Motor neuron (in vitro differentiated cells): ENCODE measurements around the gene ELOVL3. TPM values are rescaled to one million over a fixed set of nuclear protein-coding genes. Genes with fewer than 3 reads are reported as not detected.

ENCODE experiments used
- ATAC-seq, 8 experiments: fragments of 200-7000 bp; cut with Tn5 transposase; replicated peaks in 6 of 8; 2 replicates each; pipeline ENCODE4 v1.8.0; 2021; ENCODE audit warnings: mild to moderate bottlenecking in 8 of 8, moderate library complexity in 8 of 8
- H3K27ac ChIP-seq, 2 donors: fragments of 250-450 bp; sonication (Bioruptor Pico); 2 replicates each; pipeline ENCODE4 v1.9.0; 2021; ENCODE audit warnings: antibody characterized with exemption in 2 of 2, mild to moderate bottlenecking in 2 of 2, moderate library complexity in 1 of 2
- H3K4me1 ChIP-seq, 2 donors: fragments of 250-450 bp; sonication (Bioruptor Pico); replicated peaks in 1 of 2; 2 replicates each; pipeline ENCODE4 v1.6.1; 2021; ENCODE audit warnings: antibody characterized with exemption in 2 of 2, mild to moderate bottlenecking in 2 of 2, moderate library complexity in 1 of 2
- H3K4me3 ChIP-seq, 5 donors: fragments of 250-450 bp; sonication (Bioruptor Pico); 2 replicates each; pipeline ENCODE4 v1.9.0; 2021; ENCODE audit warnings: antibody characterized with exemption in 5 of 5, mild to moderate bottlenecking in 5 of 5, moderate library complexity in 4 of 5
- WGBS, 10 experiments: fragments of 450-650 bp; shearing (Covaris generic); methylation state at CpG; one replicate each; pipeline ENCODE4 v1.0.0; 2022; 5-methylcytosine and 5-hydroxymethylcytosine counted together
- in situ Hi-C, 9 experiments: fragments of 400-800 bp; cut with MboI; loops; one replicate each; pipeline ENCODE4 v1.15.0; 2021; ENCODE audit warnings: low sequenced_read_pairs in 9 of 9, low pct_unique_long_range_greater_than_20kb in 2 of 9; ENCODE audit not compliant: unreplicated experiment in 9 of 9
- total RNA-seq, 8 experiments: library from RNA; unstranded; fragments of 300-600 nt; gene quantifications; 2 replicates each; pipeline versions ENCODE4 v1.2.3 to v1.2.4, GENCODE V29; 2022

ELOVL3 gene
- total RNA-seq, 8 experiments from 2014 or later, result 0.13 to 1.8 (median 0.41) TPM; not detected in 2

GRCh38 chr10:102231357-102232318 lies 5.5 kb downstream of the ELOVL3 start:
- H3K27ac ChIP-seq, result no peak overlapping the region
- H3K4me1 ChIP-seq, result peaks cover 0 to 8% of the 10 kb centered on the region in 2 donors
- in situ Hi-C loops, result loop anchor here in 5 of 9 experiments (10.0 to 25.0 kb wide), 3 partner anchors 106 to 131 kb away; no protein-coding TSS in a partner anchor
- H3K4me3 ChIP-seq, result peak overlapping the region in 2 of 5 donors; percentile 20 to 32
- WGBS, 10 experiments, result 19 to 92% (median 60%) methylated on average over 1 to 15 of the region's 76 CpGs; no CpG with 5 or more reads in 6 of the 10 experiments
- ATAC-seq, result peak in 1 of 8 experiments; percentile 7

DNA sequence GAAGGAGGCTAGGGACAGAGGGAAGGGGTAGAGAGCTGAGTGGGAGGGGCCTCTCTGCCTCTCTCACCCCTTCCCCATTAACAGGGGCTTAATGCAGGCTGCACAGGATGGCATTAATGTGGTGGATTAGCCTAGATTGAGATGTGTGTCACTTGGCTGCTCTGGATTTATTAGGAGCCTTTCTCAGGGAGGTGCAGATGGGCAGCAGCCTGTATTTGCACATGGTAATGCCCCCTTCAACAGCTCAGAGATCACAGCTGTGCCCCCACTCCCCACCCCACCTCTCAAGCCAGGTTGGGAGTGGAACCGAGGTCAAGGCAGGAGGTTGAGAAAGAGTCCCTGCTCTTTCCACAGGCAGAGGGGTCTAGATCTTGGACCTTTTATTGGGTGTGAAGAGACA lies 7.9 kb downstream of the ELOVL3 start:
- no peak for ATAC-seq
- peaks cover 0 to 8% of the 10 kb centered on the region in 2 donors for H3K4me1 ChIP-seq
- H3K27ac ChIP-seq, result no peak overlapping the region
- H3K4me3 ChIP-seq, result no peak overlapping the region
- in situ Hi-C loops, result loop anchor here in 5 of 9 experiments (10.0 to 25.0 kb wide), 3 partner anchors 103 to 128 kb away; no protein-coding TSS in a partner anchor
- no CpG with 5 or more reads among the region's 1 CpG for WGBS, 10 experiments

DNA sequence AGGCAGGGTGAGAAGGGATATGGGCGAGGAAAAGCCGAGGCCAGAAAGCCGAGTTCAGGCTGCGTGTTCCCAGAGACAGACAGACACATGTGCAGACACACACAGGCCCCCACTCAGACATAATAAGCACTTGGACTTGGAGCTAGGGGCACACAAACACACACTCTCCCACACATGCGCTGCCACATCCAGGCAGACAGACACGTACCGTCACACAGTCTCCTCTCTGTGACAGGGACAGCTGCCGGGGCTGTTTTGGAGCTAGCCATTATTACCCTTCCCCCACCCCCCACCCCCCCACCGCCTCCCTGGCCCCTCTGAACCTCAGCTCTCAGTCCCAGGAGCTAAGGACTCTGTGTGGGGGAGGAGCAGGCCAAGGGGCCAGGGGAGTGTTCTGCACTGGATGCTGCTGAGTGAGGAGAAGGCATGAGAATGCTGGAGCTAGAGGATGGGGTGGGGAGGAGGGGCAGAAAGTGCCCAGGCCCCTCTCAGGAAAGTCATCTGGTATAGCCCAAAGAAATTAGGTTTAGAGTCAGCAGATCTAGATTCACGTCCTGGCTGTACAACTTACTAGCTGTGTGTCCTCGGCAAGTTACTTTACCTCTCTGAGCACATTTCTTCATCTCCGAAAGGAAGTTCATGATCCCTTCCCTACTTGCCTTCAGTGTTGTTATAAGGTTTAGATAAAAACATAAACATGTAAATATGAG lies 8.9 kb downstream of the ELOVL3 start:
- Histone ChIP-seq H3K4me3 (no peak overlapping the region), H3K4me1 (peaks cover 0 to 8% of the 10 kb centered on the region in 2 donors), H3K27ac (no peak overlapping the region)
- 30 to 78% (median 49%) methylated on average over 2 to 6 of the region's 12 CpGs; no CpG with 5 or more reads in 5 of the 10 experiments for WGBS, 10 experiments
- ATAC-seq, result no peak
- in situ Hi-C loops, result loop anchor here in 5 of 9 experiments (10.0 to 25.0 kb wide), 3 partner anchors 102 to 127 kb away; no protein-coding TSS in a partner anchor

DNA sequence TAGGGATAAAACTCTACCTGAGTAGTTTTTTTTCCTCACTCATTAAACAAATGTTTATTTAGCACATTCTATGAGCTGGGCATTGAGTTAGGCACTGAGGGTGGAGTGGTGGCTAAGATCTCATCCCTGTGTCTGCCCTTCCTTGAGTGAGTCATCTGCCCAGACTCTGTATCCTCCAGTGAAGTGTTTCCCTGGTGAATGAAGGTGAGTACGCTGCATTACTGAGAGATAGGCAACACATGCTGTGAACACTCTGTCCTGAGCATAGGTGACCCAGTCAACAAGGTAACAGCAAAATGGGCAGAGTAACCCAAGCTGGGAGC lies 9.5 kb downstream of the ELOVL3 start:
- peak in 1 of 8 experiments; percentile 16 for ATAC-seq
- 50 to 100% (median 80%) methylated on average over 1 of the region's 1 CpG; no CpG with 5 or more reads in 2 of the 10 experiments for WGBS, 10 experiments

GRCh38 chr10:102236006-102236405 lies 9.9 kb downstream of the ELOVL3 start:
- Histone ChIP-seq H3K4me3 (no peak overlapping the region), H3K27ac (no peak overlapping the region), H3K4me1 (peaks cover 6 to 13% of the 10 kb centered on the region in 2 donors)
- 15 to 79% (median 54%) methylated on average over 1 to 6 of the region's 8 CpGs; no CpG with 5 or more reads in 4 of the 10 experiments for WGBS, 10 experiments
- no peak for ATAC-seq
- in situ Hi-C loops, result loop anchor here in 5 of 9 experiments (10.0 to 25.0 kb wide), 3 partner anchors 101 to 126 kb away; no protein-coding TSS in a partner anchor

More for the DNA sequence above, 9.5 kb downstream of the ELOVL3 start:
- H3K4me1 ChIP-seq, result peaks cover 4 to 11% of the 10 kb centered on the region in 2 donors
- in situ Hi-C loops, result loop anchor here in 5 of 9 experiments (10.0 to 25.0 kb wide), 3 partner anchors 102 to 127 kb away; no protein-coding TSS in a partner anchor
- no peak overlapping the region for H3K4me3 ChIP-seq
- H3K27ac ChIP-seq, result no peak overlapping the region

DNA sequence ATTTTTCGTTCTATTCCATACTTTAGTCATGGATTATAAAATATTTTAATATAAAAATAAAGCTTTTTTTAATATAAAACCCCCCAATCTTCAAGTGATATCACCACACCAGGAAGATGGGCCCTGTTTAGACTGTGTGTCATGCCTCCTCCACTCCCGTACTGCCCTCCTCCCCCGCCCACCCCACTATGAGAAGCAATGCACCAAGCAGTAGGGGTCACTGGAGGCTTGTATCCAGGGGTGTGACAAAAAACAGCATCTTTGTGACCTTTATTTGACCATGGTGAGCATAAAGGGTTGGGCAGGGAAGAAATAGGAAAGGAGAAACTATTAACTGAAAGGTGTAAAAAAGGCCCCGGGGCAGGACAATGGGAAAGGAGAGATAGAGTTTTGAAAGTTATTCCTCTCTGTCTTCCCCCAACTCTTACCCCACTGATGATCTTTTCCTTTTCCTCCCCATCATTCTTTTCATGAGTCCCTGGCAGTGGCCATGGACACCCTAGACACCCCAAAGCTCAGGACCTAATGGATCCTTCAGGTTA lies 11.7 kb downstream of the ELOVL3 start:
- 0 to 80% (median 25%) methylated on average over 1 to 2 of the region's 4 CpGs; no CpG with 5 or more reads in 2 of the 10 experiments for WGBS, 10 experiments
- peaks cover 5 to 6% of the 10 kb centered on the region in 2 donors for H3K4me1 ChIP-seq
- H3K4me3 ChIP-seq, result no peak overlapping the region
- no peak overlapping the region for H3K27ac ChIP-seq
- no peak for ATAC-seq
- in situ Hi-C loops, result loop anchor here in 5 of 9 experiments (10.0 to 25.0 kb wide), 3 partner anchors 100 to 125 kb away; no protein-coding TSS in a partner anchor

DNA sequence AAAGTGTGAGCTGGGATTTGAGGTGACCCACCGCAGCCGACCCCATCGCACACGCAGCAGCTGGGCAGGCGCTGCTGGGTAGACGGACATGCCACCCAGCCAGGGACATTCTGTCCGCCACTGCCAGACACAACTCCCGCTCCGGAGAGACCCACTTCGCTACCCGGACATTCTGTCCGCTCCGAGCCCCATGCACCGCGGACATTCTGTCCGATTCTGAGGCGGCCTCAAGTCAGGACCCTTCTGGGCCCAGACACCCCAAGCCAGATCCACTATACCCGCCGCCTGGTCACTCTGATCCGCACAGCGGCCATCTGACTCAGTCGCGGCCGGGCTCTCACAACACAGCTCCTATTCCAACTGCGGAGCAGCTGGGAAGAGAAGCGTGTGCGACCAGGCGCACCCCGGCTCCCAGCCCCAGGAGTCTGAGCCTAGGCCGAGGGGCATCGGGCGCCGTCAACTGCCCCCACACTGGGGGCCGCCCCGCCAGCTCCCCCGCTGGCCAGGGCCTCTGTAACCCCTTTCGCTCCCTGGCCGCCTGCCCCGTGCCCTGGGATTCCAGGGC lies 14.4 kb downstream of the ELOVL3 start:
- 3 to 70% (median 27%) methylated on average over 2 to 13 of the region's 39 CpGs; no CpG with 5 or more reads in 5 of the 10 experiments for WGBS, 10 experiments
- ATAC-seq, result no peak
- H3K27ac ChIP-seq, result no peak overlapping the region
- H3K4me3 ChIP-seq, result peak overlapping the region in 3 of 5 donors; percentile 32 to 38 (median 34)
- in situ Hi-C loops, result loop anchor here in 4 of 9 experiments (25.0 kb wide), 2 partner anchors 97 to 122 kb away; no protein-coding TSS in a partner anchor
- peaks cover 11 to 13% of the 10 kb centered on the region in 2 donors for H3K4me1 ChIP-seq

GRCh38 chr10:102241032-102241443 lies 14.9 kb downstream of the ELOVL3 start:
- 0 to 4% methylated on average over 4 of the region's 20 CpGs; no CpG with 5 or more reads in 8 of the 10 experiments for WGBS, 10 experiments
- Histone ChIP-seq H3K27ac (no peak overlapping the region), H3K4me3 (peak overlapping the region; percentile 22 to 38 (median 34)), H3K4me1 (peaks cover 11 to 13% of the 10 kb centered on the region in 2 donors)
- in situ Hi-C loops, result loop anchor here in 4 of 9 experiments (25.0 kb wide), 2 partner anchors 96 to 121 kb away; no protein-coding TSS in a partner anchor
- no peak for ATAC-seq

GRCh38 chr10:102241444-102242117 lies 15.5 kb downstream of the ELOVL3 start, which contains the start of gene PITX3:
Gene PITX3, minus strand, starts transcription at chr10:102241512. Its CDS starts 9,432 bp downstream, at chr10:102232080.
- peak; percentile 18 to 54 (median 48) for ATAC-seq
- H3K27ac ChIP-seq, result no peak within 1 kb of the TSS
- peak within 1 kb of the TSS; percentile 22 to 38 (median 34) for H3K4me3 ChIP-seq
- in situ Hi-C loops, result loop anchor here in 4 of 9 experiments (25.0 kb wide), 2 partner anchors 96 to 121 kb away; no protein-coding TSS in a partner anchor
- WGBS, 10 experiments, result 0 to 8% (median 2%) methylated on average over 2 to 21 of the region's 57 CpGs; no CpG with 5 or more reads in 1 of the 10 experiments
- peaks cover 11 to 16% of the 10 kb centered on the region in 2 donors for H3K4me1 ChIP-seq

GRCh38 chr10:102242118-102242485 lies 16.0 kb downstream of the ELOVL3 start:
- Histone ChIP-seq H3K4me1 (peaks cover 16 to 21% of the 10 kb centered on the region in 2 donors), H3K4me3 (peak overlapping the region in 3 of 5 donors; percentile 32 to 38 (median 34)), H3K27ac (no peak overlapping the region)
- in situ Hi-C loops, result loop anchor here in 4 of 9 experiments (25.0 kb wide), 2 partner anchors 95 to 120 kb away; no protein-coding TSS in a partner anchor
- 4 to 44% (median 19%) methylated on average over 1 to 6 of the region's 7 CpGs for WGBS, 10 experiments
- no peak for ATAC-seq

DNA sequence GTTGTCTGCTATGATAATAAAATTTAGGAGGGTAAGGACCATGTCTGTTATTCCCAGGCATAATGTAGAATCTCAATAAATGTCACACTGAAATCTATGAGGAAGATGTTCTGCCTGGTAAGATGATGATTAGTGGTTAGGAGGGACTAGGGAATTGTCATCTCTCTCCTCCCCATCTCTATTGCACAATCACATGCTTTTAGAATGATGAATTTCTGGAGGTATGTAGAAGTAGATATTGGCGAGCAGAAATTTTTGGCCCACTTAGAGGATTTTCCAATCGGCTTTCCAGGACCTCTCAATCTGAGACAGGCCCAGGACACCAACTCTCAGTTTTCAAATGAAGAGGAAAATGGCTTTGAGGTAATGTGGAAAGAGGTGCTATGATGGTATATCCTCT lies 17.2 kb downstream of the ELOVL3 start:
- WGBS, 10 experiments, result 0 to 100% (median 51%) methylated on average over 1 to 2 of the region's 2 CpGs; no CpG with 5 or more reads in 6 of the 10 experiments
- Histone ChIP-seq H3K4me3 (no peak overlapping the region), H3K27ac (no peak overlapping the region), H3K4me1 (peaks cover 20 to 29% of the 10 kb centered on the region in 2 donors)
- in situ Hi-C loops, result loop anchor here in 4 of 9 experiments (25.0 kb wide), 2 partner anchors 94 to 119 kb away; no protein-coding TSS in a partner anchor
- ATAC-seq, result no peak
